Breast epithelium (tissue), 4 donors: ENCODE measurements around the gene LSS. TPM values are rescaled to one million over a fixed set of nuclear protein-coding genes. Genes with fewer than 3 reads are reported as not detected.

Experiments used
- DNase-seq, 2 donors: peaks; one replicate each; pipeline ENCODE4 v3.0.0-alpha.2; 2019; ENCODE audit warnings: low spot score in 2 of 2
- H3K27ac ChIP-seq, 2 donors: fragments of 200-600 bp; sonication (generic) in 1 of 2; one replicate each; pipeline ENCODE4 v1.5.1; 2016 to 2019; ENCODE audit warnings: mild to moderate bottlenecking in 1 of 2
- H3K27me3 ChIP-seq, 2 donors: fragments of 200-600 bp; sonication (generic) in 1 of 2; one replicate each; pipeline versions ENCODE4 v1.5.1 to v1.6.0; 2017 to 2019; ENCODE audit warnings: control low read depth in 1 of 2, mild to moderate bottlenecking in 1 of 2
- H3K36me3 ChIP-seq: fragments of 200-600 bp; one replicate; pipeline ENCODE4 v1.5.1; 2019
- H3K4me1 ChIP-seq, 2 donors: fragments of 200-600 bp; sonication (generic); one replicate each; pipeline ENCODE4 v1.5.1; 2016 to 2019; ENCODE audit warnings: control low read depth in 1 of 2
- H3K4me3 ChIP-seq, 3 donors: fragments of 200-600 bp; sonication (generic); 1 replicate in 2 of 3; 2 replicates in 1 of 3; pipeline ENCODE4 v1.5.1; 2016 to 2019; ENCODE audit warnings: mild to moderate bottlenecking in 3 of 3, moderate library complexity in 2 of 3
- H3K9me3 ChIP-seq, 2 donors: fragments of 200-600 bp; sonication (generic) in 1 of 2; one replicate each; pipeline ENCODE4 v1.5.1; 2016 to 2019; ENCODE audit warnings: control low read depth in 1 of 2
- POLR2A ChIP-seq: fragments of 450-650 bp; IDR thresholded peaks from one replicate; pipeline ENCODE4 v1.6.1; 2016; ENCODE audit warnings: antibody characterized with exemption, mild to moderate bottlenecking, moderate library complexity
- POLR2AphosphoS5 ChIP-seq, 3 donors: sonication (generic); formaldehyde crosslinking; IDR thresholded peaks; one replicate each; pipeline ENCODE4 v1.6.1; 2017; ENCODE audit warnings: antibody characterized with exemption in 3 of 3
- intact Hi-C: fragments of 100-400 bp; cut with DNase I; formaldehyde crosslinking; loops from one replicate; pipeline ENCODE4 v1.15.1; 2023; ENCODE audit warnings: low total_unique reads
- total RNA-seq, 3 donors: library from RNA; depleted of rRNA; stranded (reverse); fragments of >200 nt; gene quantifications; one replicate each; pipeline ENCODE4 v1.1.0, GENCODE V29; 2016
- TF ChIP-seq, protein P1 (sequence below), 3 donors: fragments of 450-650 bp; IDR thresholded peaks; one replicate each; pipeline ENCODE4 v1.5.1; 2016 to 2017; ENCODE audit warnings: antibody characterized with exemption in 3 of 3, mild to moderate bottlenecking in 3 of 3, moderate library complexity in 3 of 3

The LSS gene
- total RNA-seq, 3 donors from 2014 or later, result 41.4 to 144 (median 56.4) TPM

GRCh38 chr21:46266946-46267345 lies 38.4 kb upstream of the LSS start:
- Histone ChIP-seq H3K27me3 (no peaks in the 10 kb centered on the region), H3K4me3 (no peak overlapping the region), H3K36me3 (peaks cover 17% of the 10 kb centered on the region), H3K27ac (no peak overlapping the region), H3K9me3 (no peaks in the 10 kb centered on the region), H3K4me1 (no peaks in the 10 kb centered on the region)
- intact Hi-C loops, result no loop called here
- TF ChIP-seq, protein P1, sequence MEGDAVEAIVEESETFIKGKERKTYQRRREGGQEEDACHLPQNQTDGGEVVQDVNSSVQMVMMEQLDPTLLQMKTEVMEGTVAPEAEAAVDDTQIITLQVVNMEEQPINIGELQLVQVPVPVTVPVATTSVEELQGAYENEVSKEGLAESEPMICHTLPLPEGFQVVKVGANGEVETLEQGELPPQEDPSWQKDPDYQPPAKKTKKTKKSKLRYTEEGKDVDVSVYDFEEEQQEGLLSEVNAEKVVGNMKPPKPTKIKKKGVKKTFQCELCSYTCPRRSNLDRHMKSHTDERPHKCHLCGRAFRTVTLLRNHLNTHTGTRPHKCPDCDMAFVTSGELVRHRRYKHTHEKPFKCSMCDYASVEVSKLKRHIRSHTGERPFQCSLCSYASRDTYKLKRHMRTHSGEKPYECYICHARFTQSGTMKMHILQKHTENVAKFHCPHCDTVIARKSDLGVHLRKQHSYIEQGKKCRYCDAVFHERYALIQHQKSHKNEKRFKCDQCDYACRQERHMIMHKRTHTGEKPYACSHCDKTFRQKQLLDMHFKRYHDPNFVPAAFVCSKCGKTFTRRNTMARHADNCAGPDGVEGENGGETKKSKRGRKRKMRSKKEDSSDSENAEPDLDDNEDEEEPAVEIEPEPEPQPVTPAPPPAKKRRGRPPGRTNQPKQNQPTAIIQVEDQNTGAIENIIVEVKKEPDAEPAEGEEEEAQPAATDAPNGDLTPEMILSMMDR (IDR thresholded peaks at IDR 0.05), result no peak
- TF ChIP-seq POLR2A (no peak), POLR2AphosphoS5 (IDR thresholded peaks at IDR 0.05) (no peak)
- DNase-seq, result no peak

GRCh38 chr21:46265736-46266525 lies 37.4 kb upstream of the LSS start:
- no peaks in the 10 kb centered on the region for H3K27me3 ChIP-seq
- H3K9me3 ChIP-seq, result no peaks in the 10 kb centered on the region
- peaks cover 20% of the 10 kb centered on the region for H3K36me3 ChIP-seq
- no peak overlapping the region for H3K4me3 ChIP-seq
- no peaks in the 10 kb centered on the region for H3K4me1 ChIP-seq
- TF ChIP-seq, protein P1 (IDR thresholded peaks at IDR 0.05), result no peak
- TF ChIP-seq POLR2A (no peak), POLR2AphosphoS5 (IDR thresholded peaks at IDR 0.05) (no peak)
- no peak for DNase-seq
- H3K27ac ChIP-seq, result no peak overlapping the region
- intact Hi-C loops, result no loop called here

DNA sequence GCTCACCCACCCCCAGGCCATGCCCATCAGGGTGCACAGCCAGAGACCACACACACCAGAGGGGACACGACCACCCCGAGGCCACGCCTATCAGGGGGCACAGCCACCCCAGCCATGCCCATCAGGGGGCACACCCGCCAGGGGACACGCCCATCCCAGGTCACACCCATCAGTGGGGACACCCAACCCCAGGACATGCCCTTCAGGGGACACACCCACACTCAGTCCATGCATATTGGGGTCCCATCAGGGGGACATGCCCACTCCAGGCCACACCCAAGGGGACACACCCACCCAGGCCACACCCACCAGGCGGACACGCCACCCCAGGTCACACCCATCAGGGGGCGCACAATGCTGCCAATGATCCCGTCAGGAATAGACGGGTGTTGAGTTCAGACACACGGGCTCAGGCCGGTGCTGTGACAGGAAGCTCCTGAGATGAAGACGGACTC lies 36.1 kb upstream of the LSS start:
- no peaks in the 10 kb centered on the region for H3K27me3 ChIP-seq
- H3K36me3 ChIP-seq, result peaks cover 15% of the 10 kb centered on the region
- no peak overlapping the region for H3K4me3 ChIP-seq
- no peaks in the 10 kb centered on the region for H3K9me3 ChIP-seq
- no peak overlapping the region for H3K27ac ChIP-seq
- DNase-seq, result no peak
- H3K4me1 ChIP-seq, result no peaks in the 10 kb centered on the region
- TF ChIP-seq POLR2A (no peak), POLR2AphosphoS5 (IDR thresholded peaks at IDR 0.05) (no peak)
- TF ChIP-seq, protein P1 (IDR thresholded peaks at IDR 0.05), result no peak
- intact Hi-C loops, result no loop called here

GRCh38 chr21:46264046-46264689 lies 35.6 kb upstream of the LSS start:
- Histone ChIP-seq H3K4me3 (no peak overlapping the region), H3K27me3 (no peaks in the 10 kb centered on the region), H3K9me3 (no peaks in the 10 kb centered on the region), H3K27ac (no peak overlapping the region), H3K36me3 (peaks cover 10% of the 10 kb centered on the region), H3K4me1 (no peaks in the 10 kb centered on the region)
- DNase-seq, result no peak
- TF ChIP-seq POLR2AphosphoS5 (IDR thresholded peaks at IDR 0.05), result no peak
- no peak for TF ChIP-seq POLR2A
- TF ChIP-seq, protein P1 (IDR thresholded peaks at IDR 0.05), result no peak
- intact Hi-C loops, result no loop called here

DNA sequence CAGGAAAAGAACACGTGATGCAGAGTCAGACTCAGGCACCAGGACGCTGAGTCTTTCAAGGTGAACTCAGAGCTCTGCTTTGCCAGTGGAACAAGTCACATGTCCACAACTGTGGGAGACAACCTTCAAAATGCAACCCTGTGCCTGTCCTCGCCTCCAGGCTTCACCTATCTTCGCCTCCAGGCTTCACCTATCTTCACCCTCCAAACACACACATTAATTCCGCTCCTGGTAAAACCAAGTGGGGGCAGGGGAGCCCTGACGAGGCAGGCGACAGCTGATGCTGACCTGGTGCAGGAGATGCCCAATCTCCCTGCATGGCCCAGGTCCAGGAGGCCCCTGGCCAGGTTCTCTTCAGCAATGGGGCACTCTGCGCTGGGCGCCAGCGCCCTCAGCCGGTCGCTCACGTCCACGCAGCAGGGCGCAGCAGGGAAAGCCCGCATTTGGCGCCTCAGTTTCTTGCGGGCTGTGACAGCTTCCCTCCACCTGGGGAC lies 28.0 kb upstream of the LSS start:
- H3K27me3 ChIP-seq, result no peaks in the 10 kb centered on the region
- no peak for DNase-seq
- intact Hi-C loops, result no loop called here

More for the DNA sequence above, 28.0 kb upstream of the LSS start:
- Histone ChIP-seq H3K4me3 (no peak overlapping the region), H3K27ac (no peak overlapping the region), H3K9me3 (no peaks in the 10 kb centered on the region), H3K36me3 (peaks cover 24% of the 10 kb centered on the region), H3K4me1 (no peaks in the 10 kb centered on the region)
- TF ChIP-seq POLR2A (no peak), POLR2AphosphoS5 (IDR thresholded peaks at IDR 0.05) (no peak)
- TF ChIP-seq, protein P1 (IDR thresholded peaks at IDR 0.05), result no peak
